ENCODE measurements around the gene OR2C1. TPM values are rescaled to one million over a fixed set of nuclear protein-coding genes. Genes with fewer than 3 reads are reported as not detected.

The OR2C1 gene
- polyA plus RNA-seq, 1 donor (not counting 4 experiments of a cell fraction or from before 2014, with no cell fraction given), result 0.14 TPM

DNA sequence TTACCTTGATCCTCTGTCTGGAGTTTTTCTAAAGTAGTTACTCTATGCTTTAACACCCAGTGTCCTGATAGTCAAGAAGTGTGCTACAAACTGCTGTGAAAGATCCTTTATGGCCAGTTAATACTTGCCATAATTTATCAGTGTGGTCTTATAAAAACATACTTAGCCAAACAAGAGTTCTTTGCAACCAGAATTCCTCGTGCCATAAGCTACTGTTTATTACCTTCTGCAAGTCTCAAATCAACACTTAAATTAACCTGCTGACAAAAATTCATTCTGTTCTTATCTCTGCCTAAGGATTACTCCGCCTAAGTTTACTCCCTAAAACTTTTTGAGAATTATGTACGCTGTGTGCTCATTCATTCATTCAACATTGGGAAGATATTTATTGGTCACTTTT lies 27.6 kb upstream of the OR2C1 start:
- H3K27me3 ChIP-seq (ENCODE audit: control insufficient read depth, extremely low read depth, insufficient read depth, low read length), result no peaks in the 10 kb centered on the region
- no peaks in the 10 kb centered on the region for H3K9me1 ChIP-seq (ENCODE audit: control insufficient read depth, extremely low read depth, insufficient read depth, low read length)
- H3K4me1 ChIP-seq (ENCODE audit: control insufficient read depth, extremely low read depth, insufficient read depth, low read length), result no peaks in the 10 kb centered on the region
- H3K27ac ChIP-seq (ENCODE audit: control insufficient read depth, insufficient read depth, low read length), result no peak overlapping the region
- no peak overlapping the region for H3K4me2 ChIP-seq (ENCODE audit: control insufficient read depth, extremely low read depth, insufficient read depth, low read depth, low read length)
- DNase-seq (ENCODE audit: low read depth, low spot score), result no peak
- no peaks in the 10 kb centered on the region for H3K9me3 ChIP-seq (ENCODE audit: control insufficient read depth, low read depth, low read length)
- no peak overlapping the region for H3K9ac ChIP-seq (ENCODE audit: control insufficient read depth, extremely low read depth, insufficient read depth, low read length)
- H4K20me1 ChIP-seq (ENCODE audit: control insufficient read depth, extremely low read depth, insufficient read depth, low read length), result no peaks in the 10 kb centered on the region
- H3K36me3 ChIP-seq (ENCODE audit: control insufficient read depth in 2 of 2, extremely low read depth in 1 of 2, insufficient read depth in 2 of 2, low read length in 2 of 2), result no peaks in the 10 kb centered on the region
- TF ChIP-seq, protein P1, sequence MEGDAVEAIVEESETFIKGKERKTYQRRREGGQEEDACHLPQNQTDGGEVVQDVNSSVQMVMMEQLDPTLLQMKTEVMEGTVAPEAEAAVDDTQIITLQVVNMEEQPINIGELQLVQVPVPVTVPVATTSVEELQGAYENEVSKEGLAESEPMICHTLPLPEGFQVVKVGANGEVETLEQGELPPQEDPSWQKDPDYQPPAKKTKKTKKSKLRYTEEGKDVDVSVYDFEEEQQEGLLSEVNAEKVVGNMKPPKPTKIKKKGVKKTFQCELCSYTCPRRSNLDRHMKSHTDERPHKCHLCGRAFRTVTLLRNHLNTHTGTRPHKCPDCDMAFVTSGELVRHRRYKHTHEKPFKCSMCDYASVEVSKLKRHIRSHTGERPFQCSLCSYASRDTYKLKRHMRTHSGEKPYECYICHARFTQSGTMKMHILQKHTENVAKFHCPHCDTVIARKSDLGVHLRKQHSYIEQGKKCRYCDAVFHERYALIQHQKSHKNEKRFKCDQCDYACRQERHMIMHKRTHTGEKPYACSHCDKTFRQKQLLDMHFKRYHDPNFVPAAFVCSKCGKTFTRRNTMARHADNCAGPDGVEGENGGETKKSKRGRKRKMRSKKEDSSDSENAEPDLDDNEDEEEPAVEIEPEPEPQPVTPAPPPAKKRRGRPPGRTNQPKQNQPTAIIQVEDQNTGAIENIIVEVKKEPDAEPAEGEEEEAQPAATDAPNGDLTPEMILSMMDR (optimal IDR thresholded peaks at IDR 0.05 in 1 of 3, IDR thresholded peaks at IDR 0.05 in 1 of 3, conservative IDR thresholded peaks at IDR 0.05 in 1 of 3; ENCODE audit: extremely low read depth in 1 of 3, insufficient read depth in 2 of 3, low read length in 3 of 3), result no peak
- no peak for TF ChIP-seq EZH2 (IDR thresholded peaks at IDR 0.05; ENCODE audit: low read length)
- no peak overlapping the region for H2AFZ ChIP-seq (ENCODE audit: control insufficient read depth, low read length)
- no peak for FAIRE-seq
- H3K4me3 ChIP-seq (ENCODE audit: control insufficient read depth in 2 of 3, extremely low read depth in 1 of 3, insufficient read depth in 2 of 3, low read depth in 1 of 3, low read length in 3 of 3), result no peak overlapping the region
- H3K79me2 ChIP-seq (ENCODE audit: control insufficient read depth, insufficient read depth, low read length), result no peaks in the 10 kb centered on the region
- dilution Hi-C loops (cut with MboI; ENCODE audit: extremely low pct_ligation_motif_present, low sequenced_read_pairs), result no loop called here

DNA sequence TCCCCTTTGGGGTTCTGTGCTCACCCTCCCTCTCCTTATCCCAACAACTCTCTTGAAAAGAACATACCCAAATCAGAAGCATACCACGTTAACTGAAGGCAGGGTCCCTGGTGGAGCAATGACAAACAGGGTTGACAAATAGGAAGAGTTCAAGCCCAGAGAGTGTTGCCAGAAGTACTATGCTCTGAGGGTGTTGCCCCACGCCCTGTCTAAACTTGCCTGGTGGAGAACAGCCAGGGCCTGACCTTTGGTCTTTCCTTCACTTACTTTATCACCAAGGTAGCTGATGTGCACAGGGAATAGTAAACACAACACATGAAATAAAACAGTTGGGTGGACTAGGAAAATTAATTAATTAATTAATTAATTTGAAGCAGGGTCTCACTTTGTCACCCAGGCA lies 27.0 kb upstream of the OR2C1 start:
- no peak for FAIRE-seq
- Histone ChIP-seq H2AFZ (ENCODE audit: control insufficient read depth, low read length) (no peak overlapping the region), H3K27me3 (ENCODE audit: control insufficient read depth, extremely low read depth, insufficient read depth, low read length) (no peaks in the 10 kb centered on the region), H3K27ac (ENCODE audit: control insufficient read depth, insufficient read depth, low read length) (no peak overlapping the region), H3K4me3 (ENCODE audit: control insufficient read depth in 2 of 3, extremely low read depth in 1 of 3, insufficient read depth in 2 of 3, low read depth in 1 of 3, low read length in 3 of 3) (no peak overlapping the region), H3K9me1 (ENCODE audit: control insufficient read depth, extremely low read depth, insufficient read depth, low read length) (no peaks in the 10 kb centered on the region), H3K36me3 (ENCODE audit: control insufficient read depth in 2 of 2, extremely low read depth in 1 of 2, insufficient read depth in 2 of 2, low read length in 2 of 2) (no peaks in the 10 kb centered on the region), H3K9ac (ENCODE audit: control insufficient read depth, extremely low read depth, insufficient read depth, low read length) (no peak overlapping the region), H3K4me1 (ENCODE audit: control insufficient read depth, extremely low read depth, insufficient read depth, low read length) (no peaks in the 10 kb centered on the region), H4K20me1 (ENCODE audit: control insufficient read depth, extremely low read depth, insufficient read depth, low read length) (no peaks in the 10 kb centered on the region), H3K9me3 (ENCODE audit: control insufficient read depth, low read depth, low read length) (no peaks in the 10 kb centered on the region), H3K79me2 (ENCODE audit: control insufficient read depth, insufficient read depth, low read length) (no peaks in the 10 kb centered on the region), H3K4me2 (ENCODE audit: control insufficient read depth, extremely low read depth, insufficient read depth, low read depth, low read length) (no peak overlapping the region)
- TF ChIP-seq, protein P1 (optimal IDR thresholded peaks at IDR 0.05 in 1 of 3, IDR thresholded peaks at IDR 0.05 in 1 of 3, conservative IDR thresholded peaks at IDR 0.05 in 1 of 3; ENCODE audit: extremely low read depth in 1 of 3, insufficient read depth in 2 of 3, low read length in 3 of 3), result no peak
- no peak for TF ChIP-seq EZH2 (IDR thresholded peaks at IDR 0.05; ENCODE audit: low read length)
- DNase-seq (ENCODE audit: low read depth, low spot score), result no peak
- dilution Hi-C loops (cut with MboI; ENCODE audit: extremely low pct_ligation_motif_present, low sequenced_read_pairs), result no loop called here
